Measurements from ENCODE around the gene P2RY6.

The P2RY6 gene

GRCh38 chr11:73346186-73346935 is 74.2 kb downstream of the P2RY6 start:
- H3K9ac ChIP-seq (ENCODE audit: low read depth in 1 of 2, low read length in 2 of 2), result no peak overlapping the region
- H3K36me3 ChIP-seq (ENCODE audit: control insufficient read depth in 1 of 2, insufficient read depth in 2 of 2, low read length in 2 of 2), result no peaks in the 10 kb centered on the region
- no peak overlapping the region for H3K4me3 ChIP-seq (ENCODE audit: low read depth in 1 of 2, low read length in 2 of 2)
- H3K27ac ChIP-seq (ENCODE audit: low read depth, low read length), result no peak overlapping the region
- H3K4me1 ChIP-seq (ENCODE audit: control insufficient read depth in 1 of 2, insufficient read depth in 2 of 2, low read length in 2 of 2), result peaks cover 0 to 5% of the 10 kb centered on the region in 2 donors
- peaks cover 0 to 6% of the 10 kb centered on the region in 2 donors for H3K27me3 ChIP-seq (ENCODE audit: control insufficient read depth in 1 of 2, insufficient read depth in 2 of 2, low read length in 2 of 2)
- H3K9me3 ChIP-seq (ENCODE audit: control insufficient read depth in 1 of 2, low read length in 2 of 2), result no peaks in the 10 kb centered on the region

- H3K36me3 ChIP-seq (ENCODE audit: control insufficient read depth in 1 of 2, insufficient read depth in 2 of 2, low read length in 2 of 2), result no peaks in the 10 kb centered on the region
- no peak overlapping the region for H3K9ac ChIP-seq (ENCODE audit: low read depth in 1 of 2, low read length in 2 of 2)
- H3K4me1 ChIP-seq (ENCODE audit: control insufficient read depth in 1 of 2, insufficient read depth in 2 of 2, low read length in 2 of 2), result peaks cover 0 to 5% of the 10 kb centered on the region in 2 donors
- peaks cover 0 to 6% of the 10 kb centered on the region in 2 donors for H3K27me3 ChIP-seq (ENCODE audit: control insufficient read depth in 1 of 2, insufficient read depth in 2 of 2, low read length in 2 of 2)
- H3K9me3 ChIP-seq (ENCODE audit: control insufficient read depth in 1 of 2, low read length in 2 of 2), result no peaks in the 10 kb centered on the region
- no peak overlapping the region for H3K27ac ChIP-seq (ENCODE audit: low read depth, low read length)
- H3K4me3 ChIP-seq (ENCODE audit: low read depth in 1 of 2, low read length in 2 of 2), result no peak overlapping the region
Measured at GRCh38 chr11:73347067-73347466, 74.9 kb downstream of the P2RY6 start.
